Suprapubic skin (tissue), 3 donors: ENCODE results near the gene RNGTT.

Experiments
- POLR2A ChIP-seq, 2 donors: fragments of 450-650 bp; IDR thresholded peaks; one replicate each; pipeline ENCODE4 v1.6.1; 2017; ENCODE audit warnings: antibody characterized with exemption in 2 of 2, mild to moderate bottlenecking in 2 of 2, moderate library complexity in 2 of 2
- TF ChIP-seq, protein P1 (sequence below), 2 donors: fragments of 200-600 bp in 1 of 2; fragments of 450-650 bp in 1 of 2; sonication (generic) in 1 of 2; IDR thresholded peaks; one replicate each; pipeline ENCODE4 v1.5.1; 2016 to 2019; ENCODE audit warnings: antibody characterized with exemption in 2 of 2, mild to moderate bottlenecking in 1 of 2, moderate library complexity in 1 of 2

DNA sequence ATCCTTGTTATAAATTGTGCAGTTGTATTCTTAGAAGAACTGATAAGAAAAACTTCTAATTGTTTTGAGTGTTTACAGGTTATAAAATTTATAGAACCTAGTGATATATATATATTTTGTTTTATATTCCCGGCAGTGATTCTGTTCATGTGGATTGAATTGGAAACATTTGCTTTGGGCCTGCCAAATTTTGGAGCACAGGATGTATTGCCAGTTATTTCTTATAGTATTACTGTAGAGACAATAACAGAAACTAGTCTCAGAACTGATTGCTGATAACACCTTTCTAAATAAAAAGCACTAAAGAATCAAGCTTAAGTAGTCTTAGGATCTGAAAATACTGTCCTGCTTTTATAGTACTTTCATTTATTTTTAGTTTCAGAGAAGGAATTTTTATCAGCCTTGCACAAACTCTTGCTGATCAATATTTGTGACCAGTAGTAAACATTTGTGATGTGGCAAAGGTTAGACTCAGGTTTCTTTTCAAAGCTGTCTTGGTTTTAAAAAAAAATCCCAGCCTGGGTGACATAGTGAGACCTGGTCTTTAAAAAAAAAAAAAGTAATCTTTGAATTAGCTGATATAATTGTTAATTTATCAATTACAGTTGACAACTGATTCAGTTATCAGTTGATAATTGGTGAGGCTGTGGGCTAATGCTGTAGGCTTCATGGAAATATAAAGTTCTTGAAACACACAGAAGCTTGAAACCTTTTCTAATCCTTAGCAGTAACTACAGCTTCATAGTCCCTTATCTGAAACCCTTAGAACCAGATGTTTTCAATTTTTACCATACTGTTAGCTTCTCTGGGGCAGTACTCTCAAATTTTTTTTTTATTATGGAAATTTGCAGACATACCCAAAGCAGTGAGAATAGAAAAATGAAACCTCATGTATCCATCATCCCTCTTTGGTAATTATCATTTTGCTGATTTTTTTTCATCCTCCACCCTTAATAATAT is 42.4 kb downstream of the RNGTT start:
- no peak for TF ChIP-seq POLR2A (IDR thresholded peaks at IDR 0.05)
- TF ChIP-seq, protein P1, sequence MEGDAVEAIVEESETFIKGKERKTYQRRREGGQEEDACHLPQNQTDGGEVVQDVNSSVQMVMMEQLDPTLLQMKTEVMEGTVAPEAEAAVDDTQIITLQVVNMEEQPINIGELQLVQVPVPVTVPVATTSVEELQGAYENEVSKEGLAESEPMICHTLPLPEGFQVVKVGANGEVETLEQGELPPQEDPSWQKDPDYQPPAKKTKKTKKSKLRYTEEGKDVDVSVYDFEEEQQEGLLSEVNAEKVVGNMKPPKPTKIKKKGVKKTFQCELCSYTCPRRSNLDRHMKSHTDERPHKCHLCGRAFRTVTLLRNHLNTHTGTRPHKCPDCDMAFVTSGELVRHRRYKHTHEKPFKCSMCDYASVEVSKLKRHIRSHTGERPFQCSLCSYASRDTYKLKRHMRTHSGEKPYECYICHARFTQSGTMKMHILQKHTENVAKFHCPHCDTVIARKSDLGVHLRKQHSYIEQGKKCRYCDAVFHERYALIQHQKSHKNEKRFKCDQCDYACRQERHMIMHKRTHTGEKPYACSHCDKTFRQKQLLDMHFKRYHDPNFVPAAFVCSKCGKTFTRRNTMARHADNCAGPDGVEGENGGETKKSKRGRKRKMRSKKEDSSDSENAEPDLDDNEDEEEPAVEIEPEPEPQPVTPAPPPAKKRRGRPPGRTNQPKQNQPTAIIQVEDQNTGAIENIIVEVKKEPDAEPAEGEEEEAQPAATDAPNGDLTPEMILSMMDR (IDR thresholded peaks at IDR 0.05) = no peak
